AG20443 (cell line): Measurements from ENCODE around the gene BBS12.
"Not testable (repeated sequence)": the region's sequence is repeated elsewhere in the genome, so short reads cannot be mapped to it uniquely, and the experiment has no call there.

ENCODE experiments used
- DNase-seq: peaks from one replicate; pipeline ENCODE4 v3.0.0; 2012; ENCODE audit warnings: low spot score, mixed read lengths

The BBS12 gene

GRCh38 chr4:122765692-122766352, 33.3 kb downstream of the BBS12 start:
- DNase-seq, result peak; percentile 69

- DNase-seq, result no peak
Observed at GRCh38 chr4:122766353-122766705, 33.8 kb downstream of the BBS12 start.

- no peak for DNase-seq
Observed at GRCh38 chr4:122766950-122767349, 34.4 kb downstream of the BBS12 start.

GRCh38 chr4:122771724-122772123, 39.2 kb downstream of the BBS12 start:
- DNase-seq, result no peak

GRCh38 chr4:122772311-122772710, 39.8 kb downstream of the BBS12 start:
- no peak for DNase-seq

GRCh38 chr4:122772986-122773385, 40.5 kb downstream of the BBS12 start:
- no peak for DNase-seq

- DNase-seq, result no peak
Observed at GRCh38 chr4:122775039-122775438, 42.5 kb downstream of the BBS12 start.

- DNase-seq, result no peak
Observed at GRCh38 chr4:122775987-122776836, 43.7 kb downstream of the BBS12 start.

- no peak for DNase-seq
Observed at GRCh38 chr4:122776916-122777315, 44.4 kb downstream of the BBS12 start.

GRCh38 chr4:122777846-122778673, 45.6 kb downstream of the BBS12 start:
- peak; percentile 65 for DNase-seq

GRCh38 chr4:122781486-122781885, 49.0 kb downstream of the BBS12 start:
- no peak for DNase-seq

GRCh38 chr4:122783301-122784215, 51.1 kb downstream of the BBS12 start:
- peak; percentile 94 for DNase-seq

GRCh38 chr4:122784261-122784660, 51.8 kb downstream of the BBS12 start:
- DNase-seq, result no peak

- no peak for DNase-seq
Observed at GRCh38 chr4:122785099-122785498, 52.6 kb downstream of the BBS12 start.

GRCh38 chr4:122786296-122786695, 53.8 kb downstream of the BBS12 start:
- not testable (repeated sequence) for DNase-seq

- DNase-seq, result not testable (repeated sequence)
Observed at GRCh38 chr4:122786920-122787319, 54.4 kb downstream of the BBS12 start.

GRCh38 chr4:122787940-122788339, 55.4 kb downstream of the BBS12 start:
- DNase-seq, result peak; percentile 27

GRCh38 chr4:122788935-122789334, 56.4 kb downstream of the BBS12 start:
- no peak for DNase-seq

GRCh38 chr4:122793811-122794210, 61.3 kb downstream of the BBS12 start:
- no peak for DNase-seq
